Measurements from ENCODE around the gene DPYSL3. TPM values are rescaled to one million over a fixed set of nuclear protein-coding genes. Genes with fewer than 3 reads are reported as not detected.

Gene DPYSL3
- total and polyA plus RNA-seq, 4 experiments from 2014 or later = 0.06 to 0.25 TPM; not detected in 2

- no peaks in the 10 kb centered on the region for H3K9me3 Mint-ChIP-seq
- Histone ChIP-seq H3K4me1 (ENCODE audit: insufficient read depth, low read length) (no peaks in the 10 kb centered on the region), H3K27me3 (ENCODE audit: insufficient read depth, low read length) (no peaks in the 10 kb centered on the region), H3K27ac (ENCODE audit: low read depth, low read length) (no peak overlapping the region), H3K36me3 (ENCODE audit: insufficient read depth, low read length) (no peaks in the 10 kb centered on the region), H3K9me3 (ENCODE audit: control insufficient read depth in 1 of 2, low read length in 2 of 2) (no peaks in the 10 kb centered on the region), H3K4me3 (ENCODE audit: low read length in 2 of 2) (no peak overlapping the region)
- ChIA-PET POLR2A (ENCODE audit: partially characterized antibody) (no interaction called here), CTCF (ENCODE audit: partially characterized antibody) (no interaction called here)
- no peaks in the 10 kb centered on the region for H3K4me1 Mint-ChIP-seq
- peaks cover 0 to 3% of the 10 kb centered on the region in 2 donors for H3K27me3 Mint-ChIP-seq
- H3K36me3 Mint-ChIP-seq = no peaks in the 10 kb centered on the region
- no peak overlapping the region for H3K27ac Mint-ChIP-seq
- intact Hi-C loops (cut with micrococcal nuclease) = no loop called here
- no peak for DNase-seq
- H3K4me3 Mint-ChIP-seq = no peak overlapping the region
Observed at GRCh38 chr5:147400126-147400809, 109.6 kb downstream of the DPYSL3 start.

GRCh38 chr5:147398860-147399259 lies 111.0 kb downstream of the DPYSL3 start:
- no peak overlapping the region for H3K4me3 Mint-ChIP-seq
- no peaks in the 10 kb centered on the region for H3K36me3 Mint-ChIP-seq
- H3K4me3 ChIP-seq (ENCODE audit: low read length in 2 of 2) = no peak overlapping the region
- intact Hi-C loops (cut with micrococcal nuclease) = no loop called here
- H3K4me1 Mint-ChIP-seq = no peaks in the 10 kb centered on the region
- no peaks in the 10 kb centered on the region for H3K27me3 ChIP-seq (ENCODE audit: insufficient read depth, low read length)
- no peak overlapping the region for H3K27ac ChIP-seq (ENCODE audit: low read depth, low read length)
- H3K36me3 ChIP-seq (ENCODE audit: insufficient read depth, low read length) = no peaks in the 10 kb centered on the region
- H3K9me3 ChIP-seq (ENCODE audit: control insufficient read depth in 1 of 2, low read length in 2 of 2) = no peaks in the 10 kb centered on the region
- H3K4me1 ChIP-seq (ENCODE audit: insufficient read depth, low read length) = no peaks in the 10 kb centered on the region
- H3K27ac Mint-ChIP-seq = no peak overlapping the region
- POLR2A ChIA-PET (ENCODE audit: partially characterized antibody) = no interaction called here
- peaks cover 0 to 3% of the 10 kb centered on the region in 2 donors for H3K27me3 Mint-ChIP-seq
- peaks cover 0 to 2% (median 0%) of the 10 kb centered on the region in 8 donors for H3K9me3 Mint-ChIP-seq
- DNase-seq = no peak
- CTCF ChIA-PET (ENCODE audit: partially characterized antibody) = no interaction called here

- Histone ChIP-seq H3K9me3 (ENCODE audit: control insufficient read depth in 1 of 2, low read length in 2 of 2) (no peaks in the 10 kb centered on the region), H3K27me3 (ENCODE audit: insufficient read depth, low read length) (no peaks in the 10 kb centered on the region), H3K4me3 (ENCODE audit: low read length in 2 of 2) (no peak overlapping the region), H3K36me3 (ENCODE audit: insufficient read depth, low read length) (no peaks in the 10 kb centered on the region), H3K4me1 (ENCODE audit: insufficient read depth, low read length) (no peaks in the 10 kb centered on the region), H3K27ac (ENCODE audit: low read depth, low read length) (no peak overlapping the region)
- ChIA-PET POLR2A (ENCODE audit: partially characterized antibody) (no interaction called here), CTCF (ENCODE audit: partially characterized antibody) (no interaction called here)
- no peak overlapping the region for H3K4me3 Mint-ChIP-seq
- H3K27ac Mint-ChIP-seq = no peak overlapping the region
- H3K4me1 Mint-ChIP-seq = no peaks in the 10 kb centered on the region
- no peaks in the 10 kb centered on the region for H3K36me3 Mint-ChIP-seq
- intact Hi-C loops (cut with micrococcal nuclease) = no loop called here
- H3K27me3 Mint-ChIP-seq = peaks cover 0 to 3% of the 10 kb centered on the region in 2 donors
- H3K9me3 Mint-ChIP-seq = peaks cover 0 to 2% (median 0%) of the 10 kb centered on the region in 8 donors
- DNase-seq = no peak
Observed at GRCh38 chr5:147397616-147398015, 112.3 kb downstream of the DPYSL3 start.

- Mint-ChIP-seq H3K4me3 (no peak overlapping the region), H3K36me3 (no peaks in the 10 kb centered on the region), H3K27me3 (peaks cover 0 to 3% of the 10 kb centered on the region in 2 donors), H3K4me1 (no peaks in the 10 kb centered on the region), H3K27ac (no peak overlapping the region), H3K9me3 (peaks cover 0 to 2% (median 0%) of the 10 kb centered on the region in 8 donors)
- Histone ChIP-seq H3K27me3 (ENCODE audit: insufficient read depth, low read length) (no peaks in the 10 kb centered on the region), H3K9me3 (ENCODE audit: control insufficient read depth in 1 of 2, low read length in 2 of 2) (no peaks in the 10 kb centered on the region), H3K4me1 (ENCODE audit: insufficient read depth, low read length) (no peaks in the 10 kb centered on the region), H3K36me3 (ENCODE audit: insufficient read depth, low read length) (no peaks in the 10 kb centered on the region), H3K27ac (ENCODE audit: low read depth, low read length) (no peak overlapping the region), H3K4me3 (ENCODE audit: low read length in 2 of 2) (no peak overlapping the region)
- no peak for DNase-seq
- ChIA-PET CTCF (ENCODE audit: partially characterized antibody) (no interaction called here), POLR2A (ENCODE audit: partially characterized antibody) (no interaction called here)
- intact Hi-C loops (cut with micrococcal nuclease) = no loop called here
Observed at GRCh38 chr5:147396070-147396823, 113.6 kb downstream of the DPYSL3 start.

GRCh38 chr5:147393874-147394672 lies 115.8 kb downstream of the DPYSL3 start:
- Mint-ChIP-seq H3K27me3 (peaks cover 0 to 3% of the 10 kb centered on the region in 2 donors), H3K9me3 (peaks cover 0 to 2% (median 0%) of the 10 kb centered on the region in 8 donors)

GRCh38 chr5:147391781-147392180 lies 118.1 kb downstream of the DPYSL3 start:
- Mint-ChIP-seq H3K4me3 (no peak overlapping the region), H3K36me3 (no peaks in the 10 kb centered on the region), H3K27me3 (peaks cover 0 to 3% of the 10 kb centered on the region in 2 donors), H3K4me1 (no peaks in the 10 kb centered on the region), H3K9me3 (peaks cover 0 to 2% (median 0%) of the 10 kb centered on the region in 8 donors), H3K27ac (no peak overlapping the region)
- intact Hi-C loops (cut with micrococcal nuclease) = no loop called here
- H3K36me3 ChIP-seq (ENCODE audit: insufficient read depth, low read length) = no peaks in the 10 kb centered on the region
- H3K9me3 ChIP-seq (ENCODE audit: control insufficient read depth in 1 of 2, low read length in 2 of 2) = no peaks in the 10 kb centered on the region
- DNase-seq = no peak
- CTCF ChIA-PET (ENCODE audit: partially characterized antibody) = no interaction called here
- H3K27me3 ChIP-seq (ENCODE audit: insufficient read depth, low read length) = no peaks in the 10 kb centered on the region
- H3K27ac ChIP-seq (ENCODE audit: low read depth, low read length) = no peak overlapping the region
- no peak overlapping the region for H3K4me3 ChIP-seq (ENCODE audit: low read length in 2 of 2)
- POLR2A ChIA-PET (ENCODE audit: partially characterized antibody) = no interaction called here
- H3K4me1 ChIP-seq (ENCODE audit: insufficient read depth, low read length) = no peaks in the 10 kb centered on the region

More at GRCh38 chr5:147393874-147394672, 115.8 kb downstream of the DPYSL3 start:
- H3K27me3 ChIP-seq (ENCODE audit: insufficient read depth, low read length) = no peaks in the 10 kb centered on the region
- no peak overlapping the region for H3K27ac Mint-ChIP-seq
- no peak overlapping the region for H3K4me3 ChIP-seq (ENCODE audit: low read length in 2 of 2)
- no peaks in the 10 kb centered on the region for H3K4me1 ChIP-seq (ENCODE audit: insufficient read depth, low read length)
- no peak for DNase-seq
- CTCF ChIA-PET (ENCODE audit: partially characterized antibody) = interaction anchor here (1.0 kb wide), 1 partner anchor 8 kb away, joined by 3 read pairs; no protein-coding TSS in a partner anchor
- POLR2A ChIA-PET (ENCODE audit: partially characterized antibody) = no interaction called here
- intact Hi-C loops (cut with micrococcal nuclease) = no loop called here
- no peak overlapping the region for H3K4me3 Mint-ChIP-seq
- no peaks in the 10 kb centered on the region for H3K4me1 Mint-ChIP-seq
- no peaks in the 10 kb centered on the region for H3K9me3 ChIP-seq (ENCODE audit: control insufficient read depth in 1 of 2, low read length in 2 of 2)
- no peaks in the 10 kb centered on the region for H3K36me3 ChIP-seq (ENCODE audit: insufficient read depth, low read length)
- no peaks in the 10 kb centered on the region for H3K36me3 Mint-ChIP-seq
- no peak overlapping the region for H3K27ac ChIP-seq (ENCODE audit: low read depth, low read length)

GRCh38 chr5:147390654-147391225 lies 119.1 kb downstream of the DPYSL3 start:
- DNase-seq = no peak
- H3K4me1 ChIP-seq (ENCODE audit: insufficient read depth, low read length) = no peaks in the 10 kb centered on the region
- H3K27me3 ChIP-seq (ENCODE audit: insufficient read depth, low read length) = no peaks in the 10 kb centered on the region
- Mint-ChIP-seq H3K36me3 (no peaks in the 10 kb centered on the region), H3K27ac (no peak overlapping the region), H3K27me3 (peaks cover 0 to under 1% of the 10 kb centered on the region in 2 donors), H3K4me1 (no peaks in the 10 kb centered on the region), H3K4me3 (no peak overlapping the region), H3K9me3 (peaks cover 0 to 2% (median 0%) of the 10 kb centered on the region in 8 donors)
- no peaks in the 10 kb centered on the region for H3K9me3 ChIP-seq (ENCODE audit: control insufficient read depth in 1 of 2, low read length in 2 of 2)
- POLR2A ChIA-PET (ENCODE audit: partially characterized antibody) = no interaction called here
- intact Hi-C loops (cut with micrococcal nuclease) = no loop called here
- CTCF ChIA-PET (ENCODE audit: partially characterized antibody) = no interaction called here
- H3K27ac ChIP-seq (ENCODE audit: low read depth, low read length) = no peak overlapping the region
- H3K4me3 ChIP-seq (ENCODE audit: low read length in 2 of 2) = no peak overlapping the region
- no peaks in the 10 kb centered on the region for H3K36me3 ChIP-seq (ENCODE audit: insufficient read depth, low read length)

Data from CD4-positive, alpha-beta memory T cell (primary cell).